DND-41 (cell line): ENCODE results near the gene ALAS2.

Source experiments
- CTCF ChIP-seq: IDR thresholded peaks from 2 replicates; pipeline ENCODE4 v1.5.1; 2012; ENCODE audit warnings: borderline replicate concordance, low read length, moderate library complexity, mild to moderate bottlenecking; ENCODE audit not compliant: poor library complexity, severe bottlenecking; ENCODE audit errors: extremely low read depth
- EZH2 ChIP-seq: IDR thresholded peaks from 3 replicates; pipeline ENCODE4 v1.6.1; 2012; ENCODE audit warnings: borderline replicate concordance, low read depth, mild to moderate bottlenecking, moderate library complexity, low read length, inconsistent platforms; ENCODE audit not compliant: severe bottlenecking

DNA sequence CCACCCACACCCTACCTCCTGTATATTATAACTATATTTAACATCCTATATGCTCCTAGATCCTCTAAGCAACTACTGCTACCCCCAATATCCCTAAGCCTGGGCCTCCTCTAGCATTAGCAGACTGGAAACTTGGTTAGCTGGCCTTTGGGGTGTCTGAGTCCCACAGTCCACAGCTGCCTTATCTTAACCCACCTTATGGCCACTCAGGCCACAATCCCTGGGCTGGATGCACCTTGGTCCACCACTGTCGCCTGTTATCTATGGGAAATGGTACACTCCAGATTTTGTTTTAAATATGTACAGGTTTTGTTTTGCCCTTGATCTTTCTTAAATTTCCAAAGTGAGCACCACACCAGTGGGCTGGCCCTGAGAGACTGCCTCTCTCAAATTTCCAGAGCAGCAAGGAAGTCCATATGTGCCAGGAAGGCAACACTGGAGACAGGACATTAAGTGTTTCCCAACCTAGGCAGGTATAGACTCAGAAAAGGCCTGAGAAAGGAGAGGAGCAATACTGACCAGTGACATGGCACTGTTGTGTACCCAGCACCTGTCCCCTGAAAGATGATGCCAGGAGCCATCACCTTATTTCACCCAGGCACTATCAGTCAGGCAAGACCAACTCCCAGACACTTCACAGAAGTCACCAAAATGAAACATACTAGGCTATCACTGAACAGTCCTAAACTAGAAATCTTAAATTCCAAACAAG is 37.7 kb downstream of the ALAS2 start:
- no peak for TF ChIP-seq EZH2
- no peak for TF ChIP-seq CTCF
